Osteocyte (in vitro differentiated cells): ENCODE data around the gene SPTLC3. TPM values are rescaled to one million over a fixed set of nuclear protein-coding genes. Genes with fewer than 3 reads are reported as not detected.

ENCODE experiments used
- DNase-seq: peaks from one replicate; pipeline ENCODE4 v3.0.0; 2021; ENCODE audit warnings: mixed read lengths; ENCODE audit not compliant: unreplicated experiment; ENCODE audit errors: extremely low spot score
- H3K27ac Mint-ChIP-seq: one replicate; pipeline ENCODE4 v1.8.0; 2021; ENCODE audit warnings: mild to moderate bottlenecking, mixed read lengths; ENCODE audit not compliant: unreplicated experiment
- H3K27me3 Mint-ChIP-seq: one replicate; pipeline ENCODE4 v1.8.0; 2021; ENCODE audit warnings: mixed read lengths; ENCODE audit not compliant: unreplicated experiment
- H3K36me3 Mint-ChIP-seq: one replicate; pipeline ENCODE4 v1.8.0; 2021; ENCODE audit warnings: mixed read lengths; ENCODE audit not compliant: unreplicated experiment
- H3K4me1 Mint-ChIP-seq: one replicate; pipeline ENCODE4 v1.8.0; 2021; ENCODE audit warnings: mixed read lengths; ENCODE audit not compliant: unreplicated experiment
- H3K4me3 Mint-ChIP-seq: one replicate; pipeline ENCODE4 v1.8.0; 2021; ENCODE audit warnings: mild to moderate bottlenecking, moderate library complexity, mixed read lengths; ENCODE audit not compliant: unreplicated experiment
- H3K9me3 Mint-ChIP-seq: one replicate; pipeline ENCODE4 v1.8.0; 2021; ENCODE audit warnings: mixed read lengths; ENCODE audit not compliant: unreplicated experiment
- total RNA-seq: library from RNA; stranded (reverse); gene quantifications from 2 replicates; pipeline ENCODE4 v1.2.1, GENCODE V29; 2021
- TF ChIP-seq, protein P1 (sequence below): fragments of 200-600 bp; sonication (generic); IDR thresholded peaks from 2 replicates; pipeline ENCODE4 v1.5.0; 2021; ENCODE audit warnings: antibody characterized with exemption, mild to moderate bottlenecking, moderate library complexity

The SPTLC3 gene
- total RNA-seq, 1 donor from 2014 or later, result 5.0 TPM

DNA sequence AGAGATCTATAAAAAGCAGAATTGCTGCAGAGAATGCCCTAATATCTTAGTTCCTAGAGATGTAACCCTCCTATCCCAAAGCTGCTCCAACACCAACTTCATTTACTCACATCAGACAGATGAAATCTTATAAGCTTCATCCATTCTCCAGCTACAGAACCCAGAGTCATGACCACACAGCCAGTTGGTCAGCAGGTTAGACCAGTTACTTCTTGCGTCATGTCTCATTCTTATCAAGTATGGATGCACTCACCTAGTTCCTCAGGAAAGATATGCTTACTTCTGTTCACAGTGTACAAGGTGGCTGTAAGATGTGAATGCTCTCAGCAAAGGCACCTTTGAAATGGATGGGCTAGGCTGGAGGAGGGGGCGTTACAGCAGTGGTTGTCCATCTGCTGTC, 164.4 kb downstream of the SPTLC3 start:
- peaks cover 57% of the 10 kb centered on the region for H3K27me3 Mint-ChIP-seq
- no peaks in the 10 kb centered on the region for H3K36me3 Mint-ChIP-seq
- H3K4me1 Mint-ChIP-seq, result no peaks in the 10 kb centered on the region
- peaks cover 22% of the 10 kb centered on the region for H3K9me3 Mint-ChIP-seq
- TF ChIP-seq, protein P1, sequence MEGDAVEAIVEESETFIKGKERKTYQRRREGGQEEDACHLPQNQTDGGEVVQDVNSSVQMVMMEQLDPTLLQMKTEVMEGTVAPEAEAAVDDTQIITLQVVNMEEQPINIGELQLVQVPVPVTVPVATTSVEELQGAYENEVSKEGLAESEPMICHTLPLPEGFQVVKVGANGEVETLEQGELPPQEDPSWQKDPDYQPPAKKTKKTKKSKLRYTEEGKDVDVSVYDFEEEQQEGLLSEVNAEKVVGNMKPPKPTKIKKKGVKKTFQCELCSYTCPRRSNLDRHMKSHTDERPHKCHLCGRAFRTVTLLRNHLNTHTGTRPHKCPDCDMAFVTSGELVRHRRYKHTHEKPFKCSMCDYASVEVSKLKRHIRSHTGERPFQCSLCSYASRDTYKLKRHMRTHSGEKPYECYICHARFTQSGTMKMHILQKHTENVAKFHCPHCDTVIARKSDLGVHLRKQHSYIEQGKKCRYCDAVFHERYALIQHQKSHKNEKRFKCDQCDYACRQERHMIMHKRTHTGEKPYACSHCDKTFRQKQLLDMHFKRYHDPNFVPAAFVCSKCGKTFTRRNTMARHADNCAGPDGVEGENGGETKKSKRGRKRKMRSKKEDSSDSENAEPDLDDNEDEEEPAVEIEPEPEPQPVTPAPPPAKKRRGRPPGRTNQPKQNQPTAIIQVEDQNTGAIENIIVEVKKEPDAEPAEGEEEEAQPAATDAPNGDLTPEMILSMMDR, result no peak
- H3K4me3 Mint-ChIP-seq, result no peak overlapping the region
- DNase-seq, result no peak
- H3K27ac Mint-ChIP-seq, result no peak overlapping the region

DNA sequence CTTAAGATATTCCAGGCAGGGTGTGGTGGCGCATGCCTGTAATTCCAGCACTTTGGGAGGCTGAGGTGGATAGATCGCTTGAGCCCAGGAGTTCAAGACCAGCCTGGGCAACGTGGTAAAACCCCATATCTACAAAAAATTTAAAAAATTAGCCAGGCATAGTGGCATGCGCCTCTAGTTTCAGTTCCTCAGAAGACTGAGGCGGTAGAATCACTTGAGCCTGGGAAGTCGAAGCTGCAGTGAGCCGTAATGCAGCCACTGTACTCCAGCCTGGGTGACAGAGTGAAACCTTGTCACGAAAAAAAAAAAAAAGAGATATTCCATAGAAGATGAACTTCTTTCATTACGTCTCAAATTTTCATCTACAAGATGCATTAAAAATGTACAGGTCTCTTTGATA, 165.6 kb downstream of the SPTLC3 start:
- H3K36me3 Mint-ChIP-seq, result no peaks in the 10 kb centered on the region
- H3K27ac Mint-ChIP-seq, result no peak overlapping the region
- H3K27me3 Mint-ChIP-seq, result peaks cover 62% of the 10 kb centered on the region
- H3K4me1 Mint-ChIP-seq, result no peaks in the 10 kb centered on the region
- peaks cover 26% of the 10 kb centered on the region for H3K9me3 Mint-ChIP-seq
- DNase-seq, result no peak
- TF ChIP-seq, protein P1, result no peak
- no peak overlapping the region for H3K4me3 Mint-ChIP-seq

DNA sequence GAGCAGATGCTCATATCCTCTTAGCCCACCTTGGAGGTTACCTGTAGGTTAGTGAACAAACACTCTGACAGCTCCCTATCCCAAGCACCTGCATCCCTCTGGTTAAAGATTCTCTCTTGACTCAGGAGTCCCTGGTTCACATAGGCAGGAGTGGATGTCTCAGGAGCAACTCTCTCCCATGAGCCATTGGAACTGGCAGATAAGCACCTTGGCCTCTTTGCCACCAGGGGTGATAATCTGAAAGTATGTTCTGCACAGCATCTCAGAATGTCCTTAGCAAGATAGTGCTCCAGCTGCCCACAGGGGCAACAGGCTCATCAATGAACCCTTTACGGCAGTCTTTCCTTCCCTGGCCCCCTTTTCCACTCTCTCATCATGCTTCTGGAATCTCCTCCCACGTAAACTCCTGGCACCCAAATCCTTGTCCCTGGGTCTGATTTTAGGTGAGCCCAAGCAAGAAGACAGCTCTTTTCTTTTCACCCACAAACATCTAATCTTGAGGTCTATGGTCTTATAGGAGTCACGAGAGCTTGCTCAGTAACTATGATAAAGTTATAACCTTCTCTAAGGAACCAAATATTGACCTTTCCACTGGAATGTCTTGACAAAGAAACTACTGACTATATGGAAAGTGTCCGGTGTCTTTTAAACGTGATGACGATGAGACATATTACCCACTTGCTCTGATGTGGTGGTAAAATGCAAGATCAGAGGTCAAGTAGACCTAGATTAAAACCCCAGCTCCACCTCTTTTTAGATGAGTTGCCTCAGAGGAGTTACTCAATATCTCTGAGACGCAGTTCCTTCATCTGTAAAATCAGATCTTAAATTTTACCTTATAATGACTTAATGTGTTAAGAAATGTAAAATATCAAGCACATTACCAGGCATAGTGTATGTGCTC, 172.5 kb downstream of the SPTLC3 start:
- Mint-ChIP-seq H3K27ac (no peak overlapping the region), H3K27me3 (peaks cover 46% of the 10 kb centered on the region), H3K4me1 (no peaks in the 10 kb centered on the region), H3K9me3 (peaks cover 25% of the 10 kb centered on the region), H3K36me3 (no peaks in the 10 kb centered on the region), H3K4me3 (no peak overlapping the region)
- TF ChIP-seq, protein P1, result no peak
- DNase-seq, result no peak

- peaks cover 46% of the 10 kb centered on the region for H3K27me3 Mint-ChIP-seq
- peaks cover 18% of the 10 kb centered on the region for H3K9me3 Mint-ChIP-seq
- peaks cover 4% of the 10 kb centered on the region for H3K36me3 Mint-ChIP-seq
- TF ChIP-seq, protein P1, result no peak
- H3K27ac Mint-ChIP-seq, result no peak overlapping the region
- no peak overlapping the region for H3K4me3 Mint-ChIP-seq
- no peaks in the 10 kb centered on the region for H3K4me1 Mint-ChIP-seq
- DNase-seq, result no peak
Measured at GRCh38 chr20:13183005-13183404, 174.2 kb downstream of the SPTLC3 start.

DNA sequence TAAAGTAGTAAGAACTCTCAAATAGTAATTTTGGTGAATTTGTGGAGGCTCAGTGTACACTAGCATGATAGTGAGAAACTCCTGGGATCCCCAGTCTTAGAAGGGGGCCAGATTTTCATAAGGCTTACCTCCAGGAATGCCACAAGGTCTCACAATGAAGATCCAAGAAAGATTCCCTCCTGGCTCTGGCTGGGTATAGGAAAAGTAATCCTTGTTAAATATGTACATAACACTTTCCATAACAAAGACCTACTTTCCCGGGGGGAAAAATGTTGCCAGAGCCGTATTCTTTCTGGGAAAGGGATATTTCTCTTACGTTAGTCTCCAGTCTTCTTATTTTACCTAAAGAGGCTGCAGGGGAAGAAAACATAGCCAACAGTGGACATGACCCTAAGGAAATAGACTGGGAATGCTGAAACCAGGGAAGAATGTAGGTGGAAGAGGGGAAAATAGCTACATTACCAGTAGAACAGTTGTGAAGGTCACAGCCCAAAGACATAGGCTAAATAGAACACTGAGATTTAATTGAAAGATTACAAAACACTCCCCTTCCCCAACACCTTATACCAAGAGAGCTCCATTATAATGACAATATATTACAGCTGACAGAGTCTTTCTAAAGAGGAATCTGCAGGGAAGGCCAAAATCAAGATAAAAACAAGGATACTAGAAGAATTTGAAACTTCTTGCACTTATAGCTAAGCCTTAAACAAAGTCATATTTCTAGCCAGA, 177.4 kb downstream of the SPTLC3 start:
- H3K4me1 Mint-ChIP-seq, result no peaks in the 10 kb centered on the region
- TF ChIP-seq, protein P1, result no peak
- peaks cover 12% of the 10 kb centered on the region for H3K9me3 Mint-ChIP-seq
- H3K36me3 Mint-ChIP-seq, result peaks cover 4% of the 10 kb centered on the region
- H3K27me3 Mint-ChIP-seq, result peaks cover 55% of the 10 kb centered on the region
- no peak for DNase-seq
- H3K4me3 Mint-ChIP-seq, result no peak overlapping the region
- no peak overlapping the region for H3K27ac Mint-ChIP-seq
